ENCODE data around the gene CDCP1. TPM values are rescaled to one million over a fixed set of nuclear protein-coding genes. Genes with fewer than 3 reads are reported as not detected.

The CDCP1 gene
- total RNA-seq, 1 experiment from 2014 or later = 180 TPM

GRCh38 chr3:45119824-45120358, 26.3 kb downstream of the CDCP1 start:
- peak overlapping the region; percentile 89 for H3K27ac Mint-ChIP-seq (ENCODE audit: low read depth, unreplicated experiment)

GRCh38 chr3:45119376-45119775, 26.8 kb downstream of the CDCP1 start:
- no peak for DNase-seq (ENCODE audit: unreplicated experiment)
- TF ChIP-seq CTCF (IDR thresholded peaks at IDR 0.05; ENCODE audit: unreplicated experiment) = no peak
- H3K36me3 Mint-ChIP-seq (ENCODE audit: insufficient read depth, unreplicated experiment) = peaks cover 48% of the 10 kb centered on the region
- BruUV-seq (replicated peaks) = no TSS peak
- no peaks in the 10 kb centered on the region for H3K27me3 Mint-ChIP-seq (ENCODE audit: insufficient read depth, unreplicated experiment)
- peaks cover 37% of the 10 kb centered on the region for H3K4me1 Mint-ChIP-seq (ENCODE audit: insufficient read depth, unreplicated experiment)
- intact Hi-C loops (cut with micrococcal nuclease) = no loop called here
- no peak overlapping the region for H3K4me3 Mint-ChIP-seq (ENCODE audit: unreplicated experiment)
- peak overlapping the region; percentile 89 for H3K27ac Mint-ChIP-seq (ENCODE audit: low read depth, unreplicated experiment)
- CTCF ChIA-PET = interaction anchor here (0.9 to 1.3 kb wide), 3 partner anchors 13 to 91 kb away, joined by 3 to 6 read pairs (median 5); no protein-coding TSS in a partner anchor
- POLR2A ChIA-PET = interaction anchor here (0.6 to 12.0 kb wide), 8 partner anchors 21 to 97 kb away, joined by 3 to 192 read pairs (median 4); partner anchors contain the start of gene CDCP1
- H3K9me3 Mint-ChIP-seq (ENCODE audit: unreplicated experiment) = no peaks in the 10 kb centered on the region

More at GRCh38 chr3:45119824-45120358, 26.3 kb downstream of the CDCP1 start:
- ChIA-PET CTCF (interaction anchor here (0.9 to 1.3 kb wide), 4 partner anchors 12 to 91 kb away, joined by 3 to 6 read pairs (median 4); no protein-coding TSS in a partner anchor), POLR2A (interaction anchor here (0.6 to 12.0 kb wide), 10 partner anchors 21 to 97 kb away, joined by 3 to 192 read pairs (median 4); partner anchors contain the start of gene CDCP1)
- Mint-ChIP-seq H3K4me1 (ENCODE audit: insufficient read depth, unreplicated experiment) (peaks cover 42% of the 10 kb centered on the region), H3K9me3 (ENCODE audit: unreplicated experiment) (no peaks in the 10 kb centered on the region), H3K27me3 (ENCODE audit: insufficient read depth, unreplicated experiment) (no peaks in the 10 kb centered on the region), H3K4me3 (ENCODE audit: unreplicated experiment) (no peak overlapping the region), H3K36me3 (ENCODE audit: insufficient read depth, unreplicated experiment) (peaks cover 43% of the 10 kb centered on the region)
- no TSS peak for BruUV-seq (replicated peaks)
- intact Hi-C loops (cut with micrococcal nuclease) = loop anchor here (5.0 kb wide), 2 partner anchors 62 to 233 kb away; no protein-coding TSS in a partner anchor
- no peak for TF ChIP-seq CTCF (IDR thresholded peaks at IDR 0.05; ENCODE audit: unreplicated experiment)
- no peak for DNase-seq (ENCODE audit: unreplicated experiment)

- DNase-seq (ENCODE audit: unreplicated experiment) = no peak
- Mint-ChIP-seq H3K27ac (ENCODE audit: low read depth, unreplicated experiment) (peak overlapping the region; percentile 77), H3K27me3 (ENCODE audit: insufficient read depth, unreplicated experiment) (no peaks in the 10 kb centered on the region), H3K36me3 (ENCODE audit: insufficient read depth, unreplicated experiment) (peaks cover 56% of the 10 kb centered on the region), H3K4me3 (ENCODE audit: unreplicated experiment) (no peak overlapping the region), H3K4me1 (ENCODE audit: insufficient read depth, unreplicated experiment) (peaks cover 29% of the 10 kb centered on the region), H3K9me3 (ENCODE audit: unreplicated experiment) (no peaks in the 10 kb centered on the region)
- ChIA-PET CTCF (interaction anchor here (0.6 to 2.3 kb wide), 2 partner anchors 73 to 92 kb away, joined by 3 to 9 read pairs; no protein-coding TSS in a partner anchor), POLR2A (interaction anchor here (0.9 to 12.0 kb wide), 5 partner anchors 22 to 74 kb away, joined by 3 to 192 read pairs (median 4); partner anchors contain the start of gene CDCP1)
- TF ChIP-seq CTCF (IDR thresholded peaks at IDR 0.05; ENCODE audit: unreplicated experiment) = no peak
- intact Hi-C loops (cut with micrococcal nuclease) = no loop called here
- no TSS peak for BruUV-seq (replicated peaks)
Measured at GRCh38 chr3:45118615-45119071, 27.5 kb downstream of the CDCP1 start.

DNA sequence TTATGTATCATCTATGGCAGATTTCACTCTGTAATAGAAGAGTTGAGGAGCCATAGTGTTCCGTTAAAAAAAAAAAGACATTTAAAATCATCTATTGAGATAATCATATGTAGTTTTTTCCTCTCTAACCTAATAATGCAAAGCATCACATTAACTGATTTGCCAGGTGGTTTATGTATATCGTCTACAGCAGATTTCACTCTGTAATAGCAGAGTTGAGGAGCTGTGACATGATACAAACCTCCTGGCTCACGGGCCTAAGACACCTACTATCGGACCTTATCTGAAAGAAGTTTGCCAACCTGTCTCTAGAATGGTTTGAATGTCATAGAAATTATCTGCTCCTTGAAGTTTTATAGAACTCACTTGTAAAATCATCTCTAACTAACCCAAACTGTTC, 29.8 kb downstream of the CDCP1 start:
- Mint-ChIP-seq H3K27me3 (ENCODE audit: insufficient read depth, unreplicated experiment) (no peaks in the 10 kb centered on the region), H3K4me3 (ENCODE audit: unreplicated experiment) (no peak overlapping the region), H3K36me3 (ENCODE audit: insufficient read depth, unreplicated experiment) (peaks cover 79% of the 10 kb centered on the region), H3K9me3 (ENCODE audit: unreplicated experiment) (no peaks in the 10 kb centered on the region), H3K4me1 (ENCODE audit: insufficient read depth, unreplicated experiment) (peaks cover 27% of the 10 kb centered on the region), H3K27ac (ENCODE audit: low read depth, unreplicated experiment) (peak overlapping the region; percentile 66)
- intact Hi-C loops (cut with micrococcal nuclease) = no loop called here
- DNase-seq (ENCODE audit: unreplicated experiment) = no peak
- POLR2A ChIA-PET = no interaction called here
- CTCF ChIA-PET = interaction anchor here (1.0 kb wide), 1 partner anchor 25 kb away, joined by 3 read pairs; no protein-coding TSS in a partner anchor
- no peak for TF ChIP-seq CTCF (IDR thresholded peaks at IDR 0.05; ENCODE audit: unreplicated experiment)
- no TSS peak for BruUV-seq (replicated peaks)

All from MCF 10A (cell line).